Urinary bladder (tissue), 4 donors: ENCODE measurements around the gene UBALD1. TPM values are rescaled to one million over a fixed set of nuclear protein-coding genes. Genes with fewer than 3 reads are reported as not detected.
"Not testable (repeated sequence)": the region's sequence is repeated elsewhere in the genome, so short reads cannot be mapped to it uniquely, and the experiment has no call there.

Source experiments
- DNase-seq: peaks from one replicate; pipeline ENCODE4 v3.0.0-alpha.2; 2015; ENCODE audit errors: extremely low spot score
- H3K27ac ChIP-seq: one replicate; pipeline ENCODE4 v1.5.1; 2013; ENCODE audit warnings: low read depth, mild to moderate bottlenecking, moderate library complexity
- H3K36me3 ChIP-seq: one replicate; pipeline ENCODE4 v1.6.1; 2013; ENCODE audit warnings: mild to moderate bottlenecking, moderate library complexity; ENCODE audit not compliant: insufficient read depth
- H3K4me1 ChIP-seq: one replicate; pipeline ENCODE4 v1.6.1; 2013; ENCODE audit warnings: mild to moderate bottlenecking, moderate library complexity; ENCODE audit not compliant: insufficient read depth
- H3K4me3 ChIP-seq: one replicate; pipeline ENCODE4 v1.5.1; 2013; ENCODE audit warnings: low read depth, low read length
- WGBS: extraction: QIAGEN DNeasy Blood & Tissue Kit; methylation state at CpG from one replicate; pipeline ENCODE4 v1.1.7; 2013; 5-methylcytosine and 5-hydroxymethylcytosine counted together
- polyA plus RNA-seq: library from polyadenylated mRNA; stranded (reverse); fragments of 200-250 nt; gene quantifications from one replicate; pipeline ENCODE4 v1.2.3, GENCODE V29; 2013
- total RNA-seq: library from RNA; depleted of rRNA; stranded (reverse); fragments of >200 nt; gene quantifications from one replicate; pipeline ENCODE4 v1.2.3, GENCODE V29; 2014
- donor health status: healthy with polysubstance abuse.
- donor health status: healthy.

UBALD1 gene
- total and polyA plus RNA-seq, 2 donors: 2.3 to 37.9 TPM

DNA sequence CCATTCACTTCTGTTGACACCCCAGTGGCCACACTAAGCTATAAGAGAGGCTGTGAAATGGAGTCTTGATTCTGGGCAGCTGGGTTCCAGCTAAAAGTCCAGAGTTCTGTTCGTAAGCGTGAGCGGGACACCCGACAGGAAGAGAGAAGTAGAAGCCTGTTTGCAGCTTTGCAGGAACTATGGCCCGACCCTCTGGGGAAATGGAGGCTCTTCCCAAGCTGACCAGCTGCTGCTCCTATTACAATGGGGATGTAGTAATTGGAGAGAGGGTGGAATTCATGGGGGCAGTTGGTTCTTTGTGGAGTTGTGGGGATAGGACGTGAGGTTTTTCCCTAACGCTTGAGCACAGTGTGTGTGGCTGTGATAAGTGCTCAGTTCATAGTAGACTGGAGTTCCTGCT is 28.4 kb downstream of the UBALD1 start:
- no peak overlapping the region for H3K4me3 ChIP-seq
- DNase-seq: no peak
- H3K4me1 ChIP-seq: no peaks in the 10 kb centered on the region
- H3K27ac ChIP-seq: no peak overlapping the region
- 65% methylated on average over 7 of the region's 7 CpGs for WGBS
- no peaks in the 10 kb centered on the region for H3K36me3 ChIP-seq

DNA sequence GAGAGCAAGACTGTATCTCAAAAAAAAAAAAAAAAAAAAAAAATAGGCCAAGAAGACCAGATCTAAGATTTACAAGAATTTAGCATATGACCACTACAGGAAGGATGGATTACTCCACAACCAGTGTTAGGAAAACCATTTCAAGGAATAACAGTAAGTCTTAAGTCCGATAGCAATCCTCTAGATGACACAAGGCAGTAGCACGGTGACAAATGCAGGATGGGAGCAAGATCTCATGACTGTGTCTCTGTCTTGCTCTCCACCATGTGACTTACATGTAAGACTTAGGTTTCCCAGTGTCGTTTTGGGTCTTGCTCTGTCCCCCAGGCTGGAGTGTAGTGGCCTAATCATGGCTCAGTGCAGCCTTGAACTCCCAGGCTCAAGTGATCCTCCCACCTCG is 30.8 kb downstream of the UBALD1 start:
- WGBS: 93% methylated on average over 4 of the region's 4 CpGs
- Histone ChIP-seq H3K27ac (no peak overlapping the region), H3K4me1 (no peaks in the 10 kb centered on the region), H3K36me3 (no peaks in the 10 kb centered on the region), H3K4me3 (no peak overlapping the region)
- no peak for DNase-seq

DNA sequence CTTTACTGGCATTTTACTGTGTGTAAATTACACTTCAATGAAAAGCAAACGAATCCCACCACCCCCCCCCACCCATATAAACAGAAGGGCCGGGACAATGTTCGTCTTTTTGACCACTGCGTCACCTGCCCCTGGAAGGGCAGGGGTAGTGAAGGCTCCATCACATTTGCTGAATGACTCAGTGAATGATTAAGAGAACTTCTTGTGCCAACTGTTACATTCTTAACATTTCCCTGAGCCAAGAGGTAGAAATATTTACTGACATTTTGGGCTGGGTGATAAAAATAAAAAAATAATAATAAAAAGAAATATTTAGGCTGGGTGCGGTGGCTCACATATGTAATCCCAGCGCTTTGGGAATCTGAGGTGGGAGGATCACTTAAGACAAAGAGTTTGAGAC is 34.4 kb downstream of the UBALD1 start:
- Histone ChIP-seq H3K36me3 (no peaks in the 10 kb centered on the region), H3K4me3 (no peak overlapping the region), H3K27ac (no peak overlapping the region), H3K4me1 (no peaks in the 10 kb centered on the region)
- no peak for DNase-seq
- WGBS: 69% methylated on average over 6 of the region's 6 CpGs

DNA sequence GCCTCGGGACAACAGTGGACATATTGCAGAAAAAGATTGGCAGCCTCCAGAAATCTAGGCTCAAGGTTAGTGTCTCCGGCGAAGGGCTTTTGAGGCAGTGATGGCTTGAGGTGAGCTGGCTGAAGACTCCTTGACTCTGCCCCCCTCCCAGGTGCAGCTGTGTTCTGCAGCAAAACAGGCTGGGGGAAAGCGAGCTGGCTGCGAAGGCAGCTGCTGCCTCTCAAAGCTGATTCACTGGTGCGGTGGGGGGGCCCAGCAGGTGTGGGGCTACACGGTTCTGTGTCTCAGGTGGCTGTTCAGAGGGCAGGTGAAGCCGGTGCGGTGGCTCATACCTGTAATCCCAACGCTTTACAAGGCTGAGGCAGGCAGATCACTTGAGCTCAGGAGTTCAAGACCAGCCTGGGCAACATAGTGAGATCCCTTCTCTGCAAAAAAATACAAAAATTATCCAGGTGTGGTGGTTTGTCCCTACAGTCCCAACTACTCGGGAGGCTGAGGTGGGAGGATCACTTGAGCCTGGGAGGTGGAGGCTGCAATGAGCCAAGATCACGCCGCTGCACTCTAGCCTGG is 35.6 kb downstream of the UBALD1 start:
- WGBS: 86% methylated on average over 13 of the region's 13 CpGs
- H3K4me3 ChIP-seq: no peak overlapping the region
- no peak overlapping the region for H3K27ac ChIP-seq
- H3K36me3 ChIP-seq: no peaks in the 10 kb centered on the region
- H3K4me1 ChIP-seq: no peaks in the 10 kb centered on the region
- DNase-seq: no peak

- Histone ChIP-seq H3K27ac (no peak overlapping the region), H3K4me1 (no peaks in the 10 kb centered on the region), H3K4me3 (no peak overlapping the region), H3K36me3 (no peaks in the 10 kb centered on the region)
- DNase-seq: no peak
- WGBS: 97% methylated on average over 15 of the region's 15 CpGs
These were observed 38.7 kb downstream of the UBALD1 start for GRCh38 chr16:4576008-4576407.

- Histone ChIP-seq H3K4me1 (no peaks in the 10 kb centered on the region), H3K27ac (no peak overlapping the region), H3K36me3 (no peaks in the 10 kb centered on the region), H3K4me3 (no peak overlapping the region)
- DNase-seq: no peak
- WGBS: 80% methylated on average over 11 of the region's 11 CpGs
These were observed 39.6 kb downstream of the UBALD1 start for GRCh38 chr16:4574919-4575705.

DNA sequence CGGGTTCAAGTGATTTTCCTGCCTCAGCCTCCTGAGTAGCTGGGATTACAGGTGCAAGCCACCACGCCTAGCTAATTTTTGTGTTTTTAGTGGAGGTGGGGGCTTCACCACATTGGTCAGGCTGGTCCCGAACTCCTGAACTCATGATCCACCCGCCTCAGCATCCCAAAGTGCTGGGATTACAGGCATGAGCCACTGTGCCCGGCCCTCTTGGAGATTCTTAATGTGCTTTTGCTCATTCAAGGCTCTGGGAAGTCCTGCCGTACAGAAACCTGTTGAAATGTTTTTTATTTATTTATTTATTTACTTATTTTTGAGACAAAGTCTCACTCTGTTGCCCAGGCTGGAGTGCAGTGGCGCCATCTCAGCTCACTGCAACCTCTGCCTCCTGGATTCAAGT is 40.8 kb downstream of the UBALD1 start:
- not testable (repeated sequence) for H3K36me3 ChIP-seq, DNase-seq, H3K4me3 ChIP-seq, H3K4me1 ChIP-seq, H3K27ac ChIP-seq
- 84% methylated on average over 7 of the region's 7 CpGs for WGBS

DNA sequence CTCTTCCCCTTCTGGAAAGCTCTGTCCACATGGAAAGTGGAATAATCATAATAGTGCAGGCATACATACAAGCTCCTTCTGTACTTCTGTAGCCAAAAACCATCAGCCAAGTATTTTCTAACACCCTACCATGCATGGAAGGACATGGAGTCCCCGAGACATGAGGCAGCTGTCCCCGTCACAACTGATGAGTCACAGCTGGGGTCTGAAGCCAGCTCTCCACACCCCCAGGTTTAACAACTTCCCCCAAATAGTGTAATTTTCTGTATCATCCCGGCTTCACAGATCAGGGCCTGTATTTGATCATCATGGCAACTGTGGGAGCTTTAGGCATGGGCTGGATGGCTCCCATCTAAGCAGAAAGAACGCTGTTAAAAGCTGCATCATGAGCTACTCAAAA is 42.0 kb downstream of the UBALD1 start:
- Histone ChIP-seq H3K4me3 (no peak overlapping the region), H3K4me1 (no peaks in the 10 kb centered on the region), H3K27ac (no peak overlapping the region), H3K36me3 (no peaks in the 10 kb centered on the region)
- no peak for DNase-seq
- 42% methylated on average over 4 of the region's 4 CpGs for WGBS

DNA sequence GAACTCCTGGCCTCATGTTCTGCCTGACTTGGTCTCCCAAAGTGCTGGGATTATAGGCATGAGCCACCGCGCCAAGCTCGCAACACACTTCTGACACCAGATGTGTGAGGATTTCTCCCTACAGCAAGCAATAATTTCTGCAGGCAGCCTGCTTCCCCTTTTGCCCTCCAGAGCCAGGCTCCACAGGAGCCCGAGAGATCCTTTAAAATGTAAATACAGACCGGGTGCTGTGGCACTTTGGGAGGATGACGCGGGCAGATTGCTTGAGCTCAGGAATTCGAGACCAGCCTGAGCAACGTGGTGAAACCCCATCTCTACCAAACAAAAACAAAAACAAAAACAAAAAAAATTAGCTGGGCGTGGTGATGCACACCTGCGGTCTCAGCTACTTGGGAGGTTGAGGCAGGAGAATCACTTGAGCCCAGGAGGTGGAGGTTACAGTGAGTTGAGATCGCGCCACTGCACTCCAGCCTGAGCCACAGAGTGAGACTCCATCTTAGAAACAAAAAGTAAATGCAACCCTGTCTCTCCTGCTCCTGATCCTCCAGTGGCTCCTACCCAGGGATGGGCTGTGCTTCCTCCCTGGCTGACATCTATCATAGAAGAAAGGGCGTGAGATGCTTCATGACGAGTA is 43.9 kb downstream of the UBALD1 start:
- Histone ChIP-seq H3K36me3 (no peaks in the 10 kb centered on the region), H3K4me1 (no peaks in the 10 kb centered on the region), H3K4me3 (no peak overlapping the region), H3K27ac (no peak overlapping the region)
- WGBS: 72% methylated on average over 15 of the region's 15 CpGs
- no peak for DNase-seq

GRCh38 chr16:4570086-4570485 is 44.6 kb downstream of the UBALD1 start:
- Histone ChIP-seq H3K4me1 (no peaks in the 10 kb centered on the region), H3K4me3 (no peak overlapping the region), H3K36me3 (no peaks in the 10 kb centered on the region), H3K27ac (no peak overlapping the region)
- 72% methylated on average over 6 of the region's 6 CpGs for WGBS
- DNase-seq: no peak

DNA sequence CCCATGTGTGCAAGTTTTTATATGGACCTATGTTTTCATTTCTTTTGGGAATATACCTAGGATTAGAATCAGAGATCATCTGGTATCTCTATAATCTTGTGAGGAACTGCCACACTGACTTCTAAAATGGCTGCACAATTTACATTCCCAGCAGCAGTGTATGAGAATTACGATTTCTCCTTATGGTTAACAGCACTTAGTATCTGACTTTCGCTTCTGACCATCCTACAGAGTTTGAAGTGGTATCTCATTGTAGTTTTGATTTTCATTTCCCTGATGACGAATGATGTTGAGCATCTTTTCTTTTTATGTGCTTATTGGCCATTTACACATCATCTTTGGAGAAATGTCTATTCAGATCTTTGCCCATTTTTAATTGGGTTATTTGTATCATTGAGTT is 48.5 kb downstream of the UBALD1 start:
- Histone ChIP-seq H3K27ac (no peak overlapping the region), H3K4me1 (no peaks in the 10 kb centered on the region), H3K4me3 (no peak overlapping the region), H3K36me3 (no peaks in the 10 kb centered on the region)
- 77% methylated on average over 3 of the region's 3 CpGs for WGBS
- no peak for DNase-seq

- Histone ChIP-seq H3K4me1 (no peaks in the 10 kb centered on the region), H3K27ac (no peak overlapping the region), H3K4me3 (no peak overlapping the region), H3K36me3 (no peaks in the 10 kb centered on the region)
- no peak for DNase-seq
- WGBS: 82% methylated on average over 18 of the region's 18 CpGs
These were observed 49.9 kb downstream of the UBALD1 start for GRCh38 chr16:4564661-4565267.

GRCh38 chr16:4561596-4561995 is 53.1 kb downstream of the UBALD1 start:
- Histone ChIP-seq H3K4me1 (no peaks in the 10 kb centered on the region), H3K27ac (no peak overlapping the region), H3K36me3 (no peaks in the 10 kb centered on the region), H3K4me3 (no peak overlapping the region)
- WGBS: 44% methylated on average over 9 of the region's 9 CpGs
- no peak for DNase-seq
